Measurements from ENCODE around the gene IZUMO1.
"Not testable (repeated sequence)": the region's sequence is repeated elsewhere in the genome, so short reads cannot be mapped to it uniquely, and the experiment has no call there.

IZUMO1 gene

DNA sequence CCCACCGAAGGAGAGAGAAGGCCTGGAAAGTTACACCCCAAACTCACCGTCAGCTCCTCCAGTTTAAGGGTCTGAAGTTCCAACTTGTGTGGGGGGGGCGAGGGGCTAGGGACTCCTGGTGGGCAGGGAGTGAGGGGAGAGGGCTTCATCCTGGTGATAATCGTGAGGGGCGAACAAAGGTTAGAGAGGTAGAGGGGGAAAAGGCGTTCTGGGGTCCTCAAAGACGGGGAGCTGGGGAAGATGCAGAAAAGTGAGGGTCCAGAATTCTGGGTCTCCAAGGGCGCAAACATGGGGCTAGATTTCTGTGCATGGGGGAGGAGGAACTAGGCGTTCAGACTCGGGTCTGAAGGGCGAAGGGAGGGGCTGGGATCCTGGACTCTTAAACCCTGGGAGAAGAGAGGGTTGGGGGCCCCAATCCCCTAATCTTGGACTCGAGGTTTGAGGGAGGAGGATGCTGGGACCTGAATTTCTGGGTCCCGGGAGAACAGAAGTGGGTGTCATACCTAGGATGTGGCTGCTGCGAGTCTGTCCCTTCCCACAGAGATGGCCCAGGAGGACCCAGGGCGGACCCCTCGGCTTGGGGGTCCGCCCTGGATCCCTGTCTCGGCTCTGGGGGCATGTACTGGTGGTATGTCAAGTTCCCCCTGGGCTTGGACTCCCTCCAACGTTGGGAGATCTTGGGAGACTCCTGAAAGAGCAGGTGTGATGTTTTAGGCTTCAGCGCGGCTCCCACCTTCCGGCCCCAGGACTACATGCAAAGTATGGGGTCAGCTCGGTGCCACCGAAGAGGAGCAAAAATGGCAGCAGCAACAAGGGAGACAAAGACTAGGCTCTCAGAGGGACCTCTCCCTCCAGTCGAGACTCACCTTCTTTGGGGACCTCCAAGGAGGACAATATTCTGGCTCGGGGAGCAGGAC, 31.7 kb downstream of the IZUMO1 start:
- Mint-ChIP-seq H3K4me3 (peak overlapping the region; percentile 80), H3K36me3 (peaks cover 2% of the 10 kb centered on the region), H3K9me3 (ENCODE audit: low read depth) (no peaks in the 10 kb centered on the region), H3K4me1 (ENCODE audit: low read depth) (peaks cover 15% of the 10 kb centered on the region), H3K27ac (peak overlapping the region; percentile 73), H3K27me3 (no peaks in the 10 kb centered on the region)

DNA sequence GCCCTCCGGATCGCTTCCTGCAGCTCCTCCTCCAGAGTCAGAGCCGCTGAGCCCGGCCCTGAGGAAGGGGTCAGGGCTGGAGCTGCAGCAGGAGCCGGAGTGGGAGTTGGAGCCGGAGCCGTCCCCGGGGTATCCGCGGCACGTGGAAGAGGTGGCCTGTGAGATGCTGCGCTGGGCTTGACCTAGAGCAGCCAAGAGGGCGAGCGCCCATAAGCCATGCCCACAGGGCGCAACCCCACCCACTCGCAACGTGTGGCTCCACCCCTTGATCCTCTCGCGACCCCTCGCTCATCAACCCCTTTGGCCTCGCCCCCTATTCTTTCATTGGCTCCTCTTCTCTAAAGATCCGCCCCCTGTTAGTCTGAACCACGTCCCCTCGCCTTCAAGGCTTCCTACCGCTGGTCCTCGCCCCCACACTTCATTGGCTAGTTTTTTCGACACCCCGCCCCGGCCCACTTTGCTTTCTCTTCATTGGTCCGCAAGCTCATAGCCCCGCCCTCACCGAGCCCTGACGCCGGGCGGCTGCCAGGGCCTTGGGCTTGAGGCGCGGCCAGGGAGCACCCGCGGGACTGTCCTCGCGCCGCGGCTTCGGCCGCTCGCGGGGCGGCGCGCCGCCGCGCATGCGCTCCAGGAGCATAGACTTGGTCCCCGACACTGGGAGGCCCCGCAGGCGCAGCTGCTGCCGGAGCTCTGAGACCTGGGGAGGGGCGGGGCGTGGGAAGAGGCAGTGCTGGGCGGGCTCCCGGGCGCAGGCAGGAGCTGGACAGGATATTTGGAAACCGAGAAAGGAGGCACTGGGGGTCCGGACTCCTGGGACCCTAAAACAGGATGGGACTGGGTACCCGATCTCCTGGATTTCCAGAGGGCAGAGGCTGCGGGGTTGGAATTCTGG, 32.6 kb downstream of the IZUMO1 start:
- H3K27me3 Mint-ChIP-seq = no peaks in the 10 kb centered on the region
- no peaks in the 10 kb centered on the region for H3K9me3 Mint-ChIP-seq (ENCODE audit: low read depth)

DNA sequence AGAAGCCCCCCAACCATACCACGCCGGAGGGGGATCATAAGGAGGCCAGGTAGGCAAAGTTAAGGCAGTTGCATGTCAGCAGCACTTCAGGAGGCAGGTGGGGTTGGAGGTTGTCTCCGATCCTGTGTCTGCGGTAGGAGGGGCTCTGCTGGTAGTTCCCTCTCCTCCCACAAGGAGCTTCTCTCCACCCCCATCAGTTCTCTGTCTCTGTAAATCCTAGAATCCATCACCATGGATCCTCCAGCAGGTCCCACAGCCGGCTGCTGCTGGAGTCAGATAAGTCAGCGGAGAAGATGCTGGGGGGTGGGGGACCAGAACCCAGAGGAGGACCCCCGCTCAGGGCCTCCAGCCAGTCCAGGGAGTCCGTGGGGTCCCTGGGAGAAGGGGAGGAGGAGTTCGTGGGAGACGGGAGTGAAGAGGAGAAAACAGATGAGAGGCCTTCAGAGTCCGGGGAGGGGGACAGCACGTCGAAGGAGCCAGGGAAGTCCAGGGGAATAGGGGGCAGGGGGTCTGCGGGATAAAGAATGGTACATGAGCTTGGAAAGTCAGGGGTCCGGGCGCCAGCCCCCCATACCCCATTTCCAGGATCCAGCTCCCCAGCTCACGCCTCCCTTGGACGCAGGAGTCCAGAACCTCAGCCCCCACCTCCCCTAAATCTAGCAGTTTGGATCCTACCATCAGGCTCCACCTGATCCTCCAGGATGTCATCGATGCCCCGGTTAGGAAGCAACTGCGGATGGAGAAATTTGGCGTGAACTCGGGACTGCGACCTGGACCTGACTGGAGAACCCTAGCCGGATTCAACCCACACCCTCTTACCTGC, 33.5 kb downstream of the IZUMO1 start:
- no peak overlapping the region for H3K27ac Mint-ChIP-seq
- H3K36me3 Mint-ChIP-seq = peaks cover 2% of the 10 kb centered on the region
- H3K27me3 Mint-ChIP-seq = no peaks in the 10 kb centered on the region
- peak overlapping the region; percentile 88 for H3K4me3 Mint-ChIP-seq
- H3K4me1 Mint-ChIP-seq (ENCODE audit: low read depth) = peaks cover 15% of the 10 kb centered on the region
- no peaks in the 10 kb centered on the region for H3K9me3 Mint-ChIP-seq (ENCODE audit: low read depth)

More for the DNA sequence above, 32.6 kb downstream of the IZUMO1 start:
- H3K4me1 Mint-ChIP-seq (ENCODE audit: low read depth) = peaks cover 15% of the 10 kb centered on the region
- H3K4me3 Mint-ChIP-seq = peak overlapping the region; percentile 88
- H3K36me3 Mint-ChIP-seq = peaks cover 2% of the 10 kb centered on the region
- peak overlapping the region; percentile 73 for H3K27ac Mint-ChIP-seq

DNA sequence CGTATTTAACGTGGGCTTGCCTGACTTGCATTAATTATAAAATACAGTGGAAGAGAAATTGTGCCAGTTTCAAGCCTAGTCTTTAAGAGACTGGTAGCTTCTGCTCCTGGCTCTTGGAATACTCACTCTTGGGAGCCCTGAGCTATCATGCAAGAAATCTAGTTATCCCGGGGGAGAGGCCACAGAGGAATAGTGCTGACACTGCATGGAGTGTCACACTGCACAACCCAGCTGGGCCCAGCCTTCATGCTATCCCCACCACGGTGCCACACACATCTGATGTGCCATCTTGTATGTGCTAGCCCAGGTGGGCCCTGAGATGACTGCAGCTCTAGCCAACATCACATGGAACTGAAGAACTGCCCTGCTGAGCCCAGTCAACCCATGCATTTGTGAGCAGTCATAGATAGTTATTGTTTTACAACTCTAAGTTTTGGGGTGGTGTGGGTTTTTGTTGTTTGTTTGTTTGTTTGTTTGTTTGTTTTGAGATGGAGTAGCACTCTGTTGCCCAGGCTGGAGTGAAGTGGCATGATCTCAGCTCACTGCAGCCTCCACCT, 35.5 kb downstream of the IZUMO1 start:
- Mint-ChIP-seq H3K4me1 (ENCODE audit: low read depth) (peaks cover 15% of the 10 kb centered on the region), H3K27me3 (no peaks in the 10 kb centered on the region), H3K9me3 (ENCODE audit: low read depth) (no peaks in the 10 kb centered on the region), H3K4me3 (no peak overlapping the region), H3K27ac (no peak overlapping the region), H3K36me3 (peaks cover 5% of the 10 kb centered on the region)

DNA sequence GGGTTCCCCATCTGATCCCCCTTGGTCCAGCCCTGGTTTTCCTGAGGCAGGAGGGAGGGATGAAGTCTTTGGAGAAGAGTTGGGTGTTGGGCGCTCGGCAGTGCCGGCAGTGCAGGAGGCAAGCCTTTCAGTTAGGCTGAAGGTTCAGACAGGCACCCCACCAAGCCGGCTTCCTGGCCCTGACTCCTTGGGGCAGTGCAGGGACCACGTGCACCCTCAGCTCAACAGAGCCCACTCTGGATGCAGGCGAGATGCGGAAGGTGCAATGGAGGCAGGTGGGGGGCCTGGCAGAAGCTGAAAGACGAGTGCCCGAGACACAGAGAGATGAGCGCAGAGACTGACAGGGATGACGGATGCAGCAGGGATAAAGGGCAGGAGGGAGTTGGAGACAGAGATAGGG, 38.2 kb downstream of the IZUMO1 start:
- Mint-ChIP-seq H3K27ac (no peak overlapping the region), H3K4me3 (no peak overlapping the region), H3K9me3 (ENCODE audit: low read depth) (no peaks in the 10 kb centered on the region), H3K36me3 (peaks cover 9% of the 10 kb centered on the region), H3K27me3 (no peaks in the 10 kb centered on the region), H3K4me1 (ENCODE audit: low read depth) (peaks cover 7% of the 10 kb centered on the region)

DNA sequence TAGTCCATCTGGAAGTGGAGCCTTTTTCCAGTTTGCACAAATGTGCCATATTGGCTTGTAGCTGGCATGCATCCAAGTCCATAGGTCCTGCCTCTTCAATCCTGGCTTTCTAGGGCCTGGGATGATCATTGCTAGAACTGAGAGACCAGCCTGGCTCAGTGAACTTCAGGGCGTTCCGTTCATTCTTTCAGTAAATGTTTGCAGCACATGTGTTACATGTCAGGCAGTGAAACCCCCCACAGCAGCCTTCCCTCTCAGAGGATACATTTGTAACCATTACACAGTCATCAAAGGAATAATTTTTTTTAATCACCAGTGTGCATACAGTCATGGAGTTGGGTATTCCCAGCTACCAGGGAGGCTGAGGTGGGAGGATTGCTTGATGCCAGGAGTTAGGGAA, 41.3 kb downstream of the IZUMO1 start:
- H3K9me3 Mint-ChIP-seq (ENCODE audit: low read depth) = no peaks in the 10 kb centered on the region
- no peaks in the 10 kb centered on the region for H3K27me3 Mint-ChIP-seq
- H3K36me3 Mint-ChIP-seq = peaks cover 14% of the 10 kb centered on the region
- H3K4me3 Mint-ChIP-seq = no peak overlapping the region
- no peak overlapping the region for H3K27ac Mint-ChIP-seq
- no peaks in the 10 kb centered on the region for H3K4me1 Mint-ChIP-seq (ENCODE audit: low read depth)

DNA sequence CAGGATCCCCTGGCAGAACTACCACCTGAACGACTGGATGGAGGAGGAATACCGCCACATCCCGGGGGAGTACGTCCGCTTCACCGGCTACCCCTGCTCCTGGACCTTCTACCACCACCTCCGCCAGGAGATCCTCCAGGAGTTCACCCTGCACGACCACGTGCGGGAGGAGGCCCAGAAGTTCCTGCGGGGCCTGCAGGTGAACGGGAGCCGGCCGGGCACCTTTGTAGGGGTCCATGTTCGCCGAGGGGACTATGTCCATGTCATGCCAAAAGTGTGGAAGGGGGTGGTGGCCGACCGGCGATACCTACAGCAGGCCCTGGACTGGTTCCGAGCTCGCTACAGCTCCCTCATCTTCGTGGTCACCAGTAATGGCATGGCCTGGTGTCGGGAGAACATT, 43.4 kb downstream of the IZUMO1 start:
- Mint-ChIP-seq H3K27me3 (no peaks in the 10 kb centered on the region), H3K4me1 (ENCODE audit: low read depth) (no peaks in the 10 kb centered on the region), H3K9me3 (ENCODE audit: low read depth) (no peaks in the 10 kb centered on the region), H3K36me3 (peaks cover 14% of the 10 kb centered on the region), H3K4me3 (no peak overlapping the region), H3K27ac (no peak overlapping the region)

DNA sequence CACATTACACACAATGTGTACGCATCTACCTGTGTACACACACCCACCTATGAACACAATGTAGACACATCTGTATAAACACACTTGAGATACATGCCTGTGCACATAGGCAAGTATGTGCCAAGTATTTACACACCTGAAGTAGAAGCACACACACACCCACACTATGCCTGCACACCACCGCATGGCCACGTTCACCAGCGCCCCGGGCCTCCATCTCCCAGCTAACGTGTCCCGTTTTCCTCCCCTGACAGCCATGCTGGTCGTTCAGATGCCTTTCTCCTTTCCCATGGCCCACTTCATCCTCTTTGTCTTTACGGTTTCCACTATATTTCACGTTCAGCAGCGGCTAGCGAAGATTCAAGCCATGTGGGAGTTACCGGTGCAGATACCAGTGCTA, 44.0 kb downstream of the IZUMO1 start:
- no peaks in the 10 kb centered on the region for H3K4me1 Mint-ChIP-seq (ENCODE audit: low read depth)
- H3K27ac Mint-ChIP-seq = no peak overlapping the region
- no peaks in the 10 kb centered on the region for H3K9me3 Mint-ChIP-seq (ENCODE audit: low read depth)
- no peak overlapping the region for H3K4me3 Mint-ChIP-seq
- H3K27me3 Mint-ChIP-seq = no peaks in the 10 kb centered on the region
- peaks cover 14% of the 10 kb centered on the region for H3K36me3 Mint-ChIP-seq

DNA sequence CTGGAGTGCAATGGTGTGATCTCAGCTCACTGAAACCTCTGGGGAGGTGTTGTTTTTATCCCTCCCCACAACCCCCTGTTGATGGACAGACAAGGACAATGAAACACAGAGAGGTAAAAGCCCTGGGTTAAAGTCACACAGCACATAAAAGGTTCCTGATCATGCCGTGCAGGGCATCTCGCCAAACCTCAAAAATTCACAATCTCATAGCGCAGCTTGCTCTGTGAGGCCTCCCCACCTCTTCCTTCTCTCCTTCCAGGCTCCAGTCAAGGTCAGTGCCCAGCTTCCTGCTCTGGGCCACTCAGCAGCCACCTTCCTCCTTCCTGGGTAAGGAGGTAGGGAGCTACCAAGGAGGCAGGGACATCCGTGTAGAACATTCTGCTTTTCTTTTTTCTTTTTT, 48.7 kb downstream of the IZUMO1 start:
- Mint-ChIP-seq H3K36me3 (peaks cover 7% of the 10 kb centered on the region), H3K27ac (no peak overlapping the region), H3K4me1 (ENCODE audit: low read depth) (peaks cover 7% of the 10 kb centered on the region), H3K9me3 (ENCODE audit: low read depth) (no peaks in the 10 kb centered on the region), H3K4me3 (no peak overlapping the region), H3K27me3 (peaks cover 3% of the 10 kb centered on the region)

DNA sequence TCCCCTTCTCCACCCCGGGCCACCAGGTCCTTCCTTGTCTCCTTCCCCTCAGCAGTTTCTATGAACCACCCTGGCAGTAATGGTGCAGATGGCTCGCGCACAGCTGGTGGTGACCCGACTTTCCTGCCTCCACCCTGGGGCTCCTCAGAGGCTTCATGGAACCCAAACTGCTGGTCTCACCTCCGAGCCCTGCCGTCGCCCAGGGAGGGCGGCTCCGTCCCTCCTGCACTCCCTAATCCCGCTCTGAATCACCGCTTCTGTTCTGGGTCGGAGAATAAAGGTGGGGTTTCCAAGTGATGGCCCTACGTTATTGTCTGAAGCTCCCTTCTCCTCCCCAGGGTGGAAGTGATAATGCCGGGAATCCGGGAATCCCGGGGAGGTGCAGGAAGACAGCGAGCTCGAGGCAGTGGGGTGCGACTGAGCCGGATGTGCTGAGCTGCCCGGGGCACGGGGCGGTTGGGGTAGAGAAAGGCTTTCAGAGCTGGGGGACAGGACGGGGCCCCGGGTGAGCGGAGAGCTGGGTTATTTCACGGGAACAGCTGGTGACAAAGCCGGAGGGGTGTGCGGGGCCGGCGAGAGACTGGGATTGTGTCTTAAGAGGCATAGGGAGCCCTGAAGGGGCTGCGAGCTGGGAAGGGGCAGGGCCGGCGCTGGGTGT, 50.2 kb downstream of the IZUMO1 start:
- peaks cover 7% of the 10 kb centered on the region for H3K4me1 Mint-ChIP-seq (ENCODE audit: low read depth)
- peak overlapping the region; percentile 75 for H3K4me3 Mint-ChIP-seq
- H3K27ac Mint-ChIP-seq = no peak overlapping the region
- H3K27me3 Mint-ChIP-seq = peaks cover 3% of the 10 kb centered on the region
- peaks cover 2% of the 10 kb centered on the region for H3K36me3 Mint-ChIP-seq
- H3K9me3 Mint-ChIP-seq (ENCODE audit: low read depth) = no peaks in the 10 kb centered on the region

DNA sequence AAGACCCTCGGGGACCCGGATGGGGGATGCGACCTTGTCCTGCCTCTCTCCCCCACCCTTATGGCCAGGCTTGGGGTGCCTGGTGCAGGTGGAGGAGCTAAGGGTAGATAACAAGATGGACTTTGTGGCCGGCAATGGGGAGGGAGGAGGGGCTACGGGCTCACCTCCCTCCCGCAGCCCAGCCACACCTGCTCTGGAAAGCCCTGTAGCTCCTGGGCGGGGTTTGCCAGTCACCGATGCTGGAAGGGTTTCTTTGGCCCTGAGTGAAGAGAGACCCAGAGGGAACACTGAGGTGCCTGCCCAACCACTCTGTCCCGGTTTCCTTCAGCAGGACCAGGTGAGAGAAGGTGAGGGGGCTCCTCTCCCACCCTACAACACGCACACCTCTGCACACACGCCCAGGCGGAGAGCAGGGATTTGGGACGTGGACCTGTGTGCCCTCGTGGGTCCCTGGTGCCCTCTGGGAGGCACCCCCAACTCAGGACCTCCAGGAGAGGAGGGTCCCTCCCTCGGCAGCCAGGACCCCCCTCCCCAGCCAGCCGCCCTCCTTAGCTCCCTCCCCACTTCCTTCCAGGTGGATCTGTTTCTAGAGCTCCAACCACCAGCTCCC, 50.9 kb downstream of the IZUMO1 start, which contains the start of gene FUT2:
Gene FUT2, plus strand, starts transcription at position 229 of the 610 bp plus-strand sequence. CDS start 6,986 bp downstream, outside the sequence.
- Mint-ChIP-seq H3K9me3 (ENCODE audit: low read depth) (no peaks in the 10 kb centered on the region), H3K27me3 (peaks cover 3% of the 10 kb centered on the region), H3K36me3 (peaks cover 2% of the 10 kb centered on the region), H3K4me1 (ENCODE audit: low read depth) (peaks cover 7% of the 10 kb centered on the region), H3K27ac (no peak within 1 kb of the TSS), H3K4me3 (peak within 1 kb of the TSS; percentile 75)

DNA sequence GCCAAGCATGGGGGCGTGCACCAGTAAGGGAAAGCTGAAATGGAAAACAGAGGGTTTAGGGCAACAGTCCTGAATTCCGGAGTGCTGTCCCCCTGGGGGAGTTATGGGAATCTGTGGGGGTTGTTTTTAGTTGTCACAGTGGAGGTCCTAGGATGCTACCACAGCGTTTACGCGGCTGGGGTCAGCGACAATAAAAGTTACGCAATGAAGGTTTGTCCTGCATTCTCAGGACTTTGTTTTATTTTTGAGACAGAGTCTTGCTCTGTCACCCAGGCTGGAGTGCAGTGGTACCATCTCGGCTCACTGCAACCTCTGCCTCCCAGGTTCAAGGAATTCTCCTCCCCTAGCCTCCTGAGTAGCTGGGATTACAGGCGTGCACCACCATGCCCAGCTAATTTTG, 53.1 kb downstream of the IZUMO1 start:
- not testable (repeated sequence) for H3K27ac Mint-ChIP-seq; H3K27me3 Mint-ChIP-seq; H3K9me3 Mint-ChIP-seq (ENCODE audit: low read depth); H3K4me1 Mint-ChIP-seq (ENCODE audit: low read depth); H3K36me3 Mint-ChIP-seq; H3K4me3 Mint-ChIP-seq
